ENCODE results near the gene CXCL8.

DNA sequence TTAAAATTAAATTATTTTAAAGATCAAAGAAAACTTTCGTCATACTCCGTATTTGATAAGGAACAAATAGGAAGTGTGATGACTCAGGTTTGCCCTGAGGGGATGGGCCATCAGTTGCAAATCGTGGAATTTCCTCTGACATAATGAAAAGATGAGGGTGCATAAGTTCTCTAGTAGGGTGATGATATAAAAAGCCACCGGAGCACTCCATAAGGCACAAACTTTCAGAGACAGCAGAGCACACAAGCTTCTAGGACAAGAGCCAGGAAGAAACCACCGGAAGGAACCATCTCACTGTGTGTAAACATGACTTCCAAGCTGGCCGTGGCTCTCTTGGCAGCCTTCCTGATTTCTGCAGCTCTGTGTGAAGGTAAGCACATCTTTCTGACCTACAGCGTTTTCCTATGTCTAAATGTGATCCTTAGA lies at the start of gene CXCL8:
- TF ChIP-seq, protein P1, sequence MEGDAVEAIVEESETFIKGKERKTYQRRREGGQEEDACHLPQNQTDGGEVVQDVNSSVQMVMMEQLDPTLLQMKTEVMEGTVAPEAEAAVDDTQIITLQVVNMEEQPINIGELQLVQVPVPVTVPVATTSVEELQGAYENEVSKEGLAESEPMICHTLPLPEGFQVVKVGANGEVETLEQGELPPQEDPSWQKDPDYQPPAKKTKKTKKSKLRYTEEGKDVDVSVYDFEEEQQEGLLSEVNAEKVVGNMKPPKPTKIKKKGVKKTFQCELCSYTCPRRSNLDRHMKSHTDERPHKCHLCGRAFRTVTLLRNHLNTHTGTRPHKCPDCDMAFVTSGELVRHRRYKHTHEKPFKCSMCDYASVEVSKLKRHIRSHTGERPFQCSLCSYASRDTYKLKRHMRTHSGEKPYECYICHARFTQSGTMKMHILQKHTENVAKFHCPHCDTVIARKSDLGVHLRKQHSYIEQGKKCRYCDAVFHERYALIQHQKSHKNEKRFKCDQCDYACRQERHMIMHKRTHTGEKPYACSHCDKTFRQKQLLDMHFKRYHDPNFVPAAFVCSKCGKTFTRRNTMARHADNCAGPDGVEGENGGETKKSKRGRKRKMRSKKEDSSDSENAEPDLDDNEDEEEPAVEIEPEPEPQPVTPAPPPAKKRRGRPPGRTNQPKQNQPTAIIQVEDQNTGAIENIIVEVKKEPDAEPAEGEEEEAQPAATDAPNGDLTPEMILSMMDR (IDR thresholded peaks at IDR 0.05; ENCODE audit: control extremely low read depth in 1 of 3, insufficient read depth in 1 of 3, low read depth in 1 of 3, low read length in 3 of 3): no peak
- TF ChIP-seq SIN3A (conservative IDR thresholded peaks at IDR 0.05 in 1 of 2, IDR thresholded peaks at IDR 0.05 in 1 of 2; ENCODE audit: low read depth in 1 of 2, low read length in 2 of 2): no peak

Data from H1 (cell line).